ENCODE measurements around the gene CACNA1C.
A peak's percentile ranks its signal among the peaks of the same experiment; 100 is the strongest.
"Not testable (repeated sequence)": the region's sequence is repeated elsewhere in the genome, so short reads cannot be mapped to it uniquely, and the experiment has no call there.

CACNA1C gene

DNA sequence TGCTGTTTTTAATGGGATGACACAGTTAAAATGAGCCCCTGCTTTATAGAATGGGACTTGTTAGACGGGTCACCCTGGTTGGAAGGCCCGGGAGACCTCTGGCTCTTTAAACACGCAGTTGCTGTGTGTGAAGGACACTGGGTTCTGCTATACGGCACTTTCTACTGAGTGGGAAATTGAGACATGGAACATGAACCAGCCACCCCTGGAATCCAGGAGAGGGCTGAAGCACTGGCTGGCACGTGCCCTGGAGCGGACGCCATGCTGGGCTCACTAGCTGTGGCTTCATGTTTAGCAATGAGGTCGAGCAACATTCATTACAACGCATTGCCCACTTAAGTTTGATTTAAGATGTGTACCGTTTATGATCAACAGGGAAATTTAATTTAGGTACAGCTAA, 23.9 kb downstream of the CACNA1C start:
- no peak for DNase-seq

DNA sequence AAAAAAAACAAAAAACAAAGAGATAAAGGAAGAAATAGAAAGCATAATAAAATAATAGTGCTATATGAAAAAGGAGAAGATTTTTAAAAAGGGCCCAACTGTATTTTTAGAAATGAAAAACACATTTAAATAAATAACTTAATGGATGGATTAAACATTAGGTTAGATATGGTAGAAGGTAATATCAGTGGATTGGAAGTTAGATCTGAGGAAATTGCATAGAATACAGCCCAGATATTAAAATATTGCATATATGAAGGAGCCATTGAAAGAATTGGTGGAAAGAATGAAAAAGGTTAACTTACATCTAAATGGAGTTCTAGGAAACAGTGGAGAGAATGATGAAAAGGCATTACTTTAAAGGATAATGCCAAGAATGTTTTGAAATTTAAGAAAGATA, 27.8 kb downstream of the CACNA1C start:
- no peak for DNase-seq

GRCh38 chr12:2082321-2082720, 29.5 kb downstream of the CACNA1C start:
- peak; percentile 74 for DNase-seq

GRCh38 chr12:2083008-2083407, 30.2 kb downstream of the CACNA1C start:
- no peak for DNase-seq

- peak; percentile 71 for DNase-seq
Measured at GRCh38 chr12:2083561-2083960, 30.8 kb downstream of the CACNA1C start.

GRCh38 chr12:2084553-2085296, 31.9 kb downstream of the CACNA1C start:
- no peak for DNase-seq

DNA sequence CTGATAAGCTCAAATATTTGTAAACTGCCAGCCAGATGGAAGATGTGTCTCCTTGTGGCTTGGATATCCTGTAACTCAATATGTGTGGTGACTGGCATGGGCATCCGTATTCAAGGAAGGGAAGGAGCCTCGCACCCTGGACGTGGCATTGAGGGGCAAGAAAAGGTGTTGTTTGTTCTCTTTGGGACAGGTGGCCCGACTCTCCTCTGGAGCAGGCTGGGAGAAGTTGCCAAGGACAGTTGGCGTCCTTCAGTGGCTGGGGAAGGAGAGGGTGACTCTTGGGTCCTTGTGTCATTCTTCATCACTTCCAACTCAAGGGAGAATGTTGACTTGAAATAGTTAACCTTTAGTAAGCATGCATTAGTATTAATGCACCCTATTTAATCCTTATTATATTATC, 39.6 kb downstream of the CACNA1C start:
- no peak for DNase-seq

DNA sequence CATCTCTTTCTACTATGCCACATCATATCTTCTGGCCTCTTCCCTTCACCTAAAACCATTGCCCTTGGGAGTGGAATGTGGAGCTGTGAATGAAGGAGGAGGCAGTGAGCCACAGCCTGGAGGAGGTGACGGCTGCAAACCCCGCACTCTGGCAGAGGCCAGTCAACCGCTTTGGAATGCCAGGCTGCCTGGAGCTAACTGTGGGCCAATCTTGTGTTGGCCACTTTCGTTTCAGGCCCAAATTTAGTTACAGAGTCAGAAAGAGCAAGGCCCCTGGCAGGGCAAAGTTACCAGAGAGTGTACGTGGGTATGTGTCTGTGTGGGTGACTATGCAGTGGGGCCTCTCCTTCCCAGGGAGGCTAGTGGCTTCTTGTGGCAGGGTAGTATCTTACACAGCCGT, 40.1 kb downstream of the CACNA1C start:
- DNase-seq: no peak

- no peak for DNase-seq
Measured at GRCh38 chr12:2094597-2094996, 41.8 kb downstream of the CACNA1C start.

DNA sequence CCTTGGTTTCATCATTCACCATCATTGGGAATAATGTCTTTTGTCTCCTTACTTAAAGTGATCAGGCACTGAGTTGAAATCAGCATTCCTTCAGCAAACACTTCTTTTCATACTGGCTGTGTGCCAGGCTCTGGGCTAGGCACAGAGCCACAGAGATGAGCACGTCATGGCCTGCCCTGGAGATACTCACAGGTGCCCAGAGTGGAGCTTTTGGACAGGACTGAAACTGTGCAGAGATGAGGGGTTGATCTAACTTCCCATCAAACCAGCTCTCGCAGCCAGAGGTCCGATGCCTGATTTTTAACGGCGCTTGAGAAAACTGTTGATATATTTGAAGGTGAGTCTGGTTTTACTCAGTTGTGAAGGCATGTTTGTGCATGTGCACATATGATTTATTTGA, 43.1 kb downstream of the CACNA1C start:
- DNase-seq: no peak

DNA sequence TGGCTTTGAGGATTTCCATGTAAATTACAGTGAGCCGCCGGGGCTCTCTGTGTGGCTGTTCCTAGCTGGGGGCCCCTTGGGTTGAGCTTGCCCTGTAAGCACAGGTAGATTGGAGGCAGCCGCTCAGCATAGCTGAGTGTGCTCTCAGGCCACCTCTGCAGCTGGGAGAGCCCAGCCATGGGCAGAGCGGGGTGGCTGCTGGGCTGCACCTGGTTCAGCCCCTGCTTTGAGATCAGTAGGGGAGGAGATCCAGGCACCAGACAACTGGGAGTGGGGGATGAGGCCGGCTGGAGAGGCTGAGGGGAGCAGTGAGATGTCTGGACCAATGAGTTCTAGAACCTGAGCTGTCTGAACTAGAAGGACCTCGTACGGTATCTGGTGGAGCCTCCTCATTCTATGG, 44.8 kb downstream of the CACNA1C start:
- DNase-seq: no peak

DNA sequence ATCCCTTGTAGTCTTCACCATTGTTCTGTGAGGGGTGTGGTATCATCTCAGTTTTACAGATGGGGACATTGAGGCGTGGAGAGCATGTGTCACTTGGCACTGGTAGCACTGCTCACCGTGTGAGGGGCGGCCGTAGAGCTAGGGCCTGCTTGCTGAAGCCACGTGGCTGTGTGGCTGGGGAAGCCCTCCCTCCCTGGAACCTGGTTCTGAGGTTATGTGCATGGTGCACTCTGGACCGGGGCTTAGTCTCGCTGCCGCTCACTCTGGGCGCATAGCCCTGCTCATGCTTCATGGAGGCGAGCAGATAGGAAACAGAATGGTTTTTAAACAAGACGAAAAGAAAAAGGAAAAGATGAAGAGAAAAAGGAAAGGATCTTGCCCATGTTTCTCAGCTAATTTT, 46.1 kb downstream of the CACNA1C start:
- DNase-seq: no peak

- DNase-seq: no peak
Measured at GRCh38 chr12:2099595-2099994, 46.8 kb downstream of the CACNA1C start.

DNA sequence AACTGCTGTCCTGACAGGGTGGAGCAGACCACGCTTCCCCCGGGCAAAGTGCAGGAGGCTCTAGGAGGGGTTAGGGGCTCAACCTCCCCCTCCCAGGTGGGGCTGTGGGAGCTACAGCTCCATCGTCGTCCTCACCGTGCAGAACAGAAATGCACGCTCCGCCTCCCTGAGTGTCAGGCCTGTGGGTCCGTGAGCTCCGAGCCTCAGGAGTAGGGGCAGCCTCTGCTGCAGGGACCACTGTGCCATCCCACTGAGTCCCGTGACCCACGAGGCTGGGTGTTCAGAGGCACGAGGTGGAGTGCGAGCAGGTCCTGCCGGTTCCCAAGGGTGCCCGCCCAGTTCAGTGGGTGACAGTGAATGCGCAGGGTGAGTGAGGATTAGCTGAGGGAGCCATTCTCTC, 48.6 kb downstream of the CACNA1C start:
- DNase-seq: no peak

GRCh38 chr12:2101771-2102170, 49.0 kb downstream of the CACNA1C start:
- DNase-seq: no peak

DNA sequence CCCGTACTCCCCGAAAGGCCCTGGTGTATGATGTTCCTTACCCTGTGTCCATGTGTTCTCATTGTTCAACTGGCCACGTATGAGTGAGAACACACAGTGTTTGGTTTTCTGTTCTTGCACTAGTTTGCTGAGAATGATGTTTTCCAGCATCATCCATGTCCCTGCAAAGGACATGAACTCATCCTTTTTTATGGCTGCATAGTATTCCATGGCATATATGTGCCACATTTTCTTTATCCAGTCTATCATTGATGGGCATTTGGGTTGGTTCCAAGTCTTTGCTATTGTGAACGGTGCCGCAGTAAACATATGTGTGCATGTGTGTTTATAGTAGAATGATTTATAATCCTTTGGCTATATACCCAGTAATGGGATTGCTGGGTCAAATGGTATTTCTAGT, 49.9 kb downstream of the CACNA1C start:
- DNase-seq: not testable (repeated sequence)

GRCh38 chr12:2105387-2105786, 52.6 kb downstream of the CACNA1C start:
- not testable (repeated sequence) for DNase-seq

DNA sequence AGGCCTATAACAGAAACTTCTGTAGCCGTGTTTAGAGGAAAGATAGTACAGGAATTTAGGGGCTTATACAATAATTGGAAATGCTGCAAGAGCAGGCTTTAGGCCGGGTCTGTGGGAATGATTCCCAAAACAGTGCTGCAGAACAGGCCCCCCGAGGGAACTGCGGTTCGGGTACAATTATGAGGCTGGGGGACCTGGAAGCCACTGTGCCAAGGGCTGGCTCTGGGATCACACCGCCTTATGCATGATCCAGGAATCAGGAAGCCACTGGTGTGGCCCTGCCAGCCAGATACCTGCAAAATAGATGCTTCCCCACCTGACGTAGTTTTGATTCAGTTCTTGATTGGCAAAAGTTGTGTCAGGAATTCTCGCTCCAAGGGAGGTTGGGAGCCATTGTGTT, 55.4 kb downstream of the CACNA1C start:
- no peak for DNase-seq

DNA sequence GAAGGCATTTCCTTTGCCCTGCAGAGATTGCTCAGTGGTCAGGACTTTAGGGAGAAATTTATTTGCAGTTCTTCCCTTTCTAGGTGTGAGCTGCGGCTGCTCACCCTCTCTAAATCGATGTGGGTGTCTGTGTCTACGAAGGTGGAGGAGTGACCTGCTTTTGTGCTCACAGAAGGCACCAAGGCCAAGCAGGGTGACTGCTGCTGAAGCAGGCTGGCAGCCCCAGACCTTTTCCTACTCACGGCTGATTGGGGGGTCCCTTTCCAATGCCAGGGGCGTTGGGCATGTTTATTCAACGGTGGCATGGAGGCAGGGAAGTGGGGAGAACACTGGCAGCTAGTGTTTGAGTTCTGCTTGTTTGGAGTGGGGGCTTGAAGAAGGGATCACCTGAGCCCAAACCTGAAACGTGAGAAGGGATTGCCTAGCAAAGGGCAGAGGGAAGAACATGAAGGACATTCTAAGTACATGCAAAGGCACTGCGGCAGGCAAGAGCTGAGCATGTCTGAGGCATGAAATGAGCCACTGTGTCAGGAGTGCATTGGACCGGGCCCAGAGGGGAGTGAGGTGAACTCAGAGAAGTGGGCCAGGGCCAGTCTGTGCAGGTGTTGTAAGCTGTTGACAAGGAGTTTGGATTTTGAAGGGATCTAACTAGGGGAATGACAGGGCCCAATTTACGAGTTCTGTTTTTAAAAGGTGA, 56.3 kb downstream of the CACNA1C start:
- no peak for DNase-seq

- DNase-seq: no peak
Measured at GRCh38 chr12:2110127-2110526, 57.3 kb downstream of the CACNA1C start.

- DNase-seq: no peak
Measured at GRCh38 chr12:2110849-2111566, 58.2 kb downstream of the CACNA1C start.

- DNase-seq: no peak
Measured at GRCh38 chr12:2111826-2112225, 59.0 kb downstream of the CACNA1C start.

DNA sequence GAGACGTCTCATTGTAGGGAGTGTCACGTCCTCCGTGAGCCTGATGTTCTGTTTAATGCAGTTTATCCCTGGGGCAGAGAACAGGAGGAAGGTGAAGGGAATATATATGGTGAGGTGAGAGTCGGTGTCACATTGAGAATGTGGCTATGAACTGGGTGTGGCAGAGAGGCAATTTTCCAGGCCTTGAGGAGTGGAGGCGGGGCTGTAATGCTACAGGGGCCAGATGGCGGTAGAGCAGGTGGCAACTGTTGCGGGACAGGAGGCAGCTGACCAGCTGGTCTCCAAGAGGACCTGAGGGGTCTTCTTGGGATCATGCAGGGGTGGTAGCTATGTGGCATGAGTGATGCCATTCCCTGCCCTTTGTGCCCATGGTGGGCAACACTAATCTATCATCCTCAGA, 59.6 kb downstream of the CACNA1C start:
- no peak for DNase-seq
